ENCODE measurements around the gene ENTPD2.

ENTPD2 gene

GRCh38 chr9:137078701-137079400 is 25.0 kb upstream of the ENTPD2 start:
- peak overlapping the region; percentile 61 for H3K4me3 ChIP-seq (replicated peaks; ENCODE audit: low read depth, low read length)
- DNase-seq (ENCODE audit: extremely low read depth, low read depth), result no peak
- no peak for TF ChIP-seq CTCF (IDR thresholded peaks at IDR 0.05; ENCODE audit: low read depth, low read length, missing control alignments)

GRCh38 chr9:137077758-137078693 is 24.2 kb upstream of the ENTPD2 start:
- DNase-seq (ENCODE audit: extremely low read depth, low read depth), result no peak
- no peak for TF ChIP-seq CTCF (IDR thresholded peaks at IDR 0.05; ENCODE audit: low read depth, low read length, missing control alignments)
- peak overlapping the region; percentile 61 for H3K4me3 ChIP-seq (replicated peaks; ENCODE audit: low read depth, low read length)

GRCh38 chr9:137077010-137077747 is 23.3 kb upstream of the ENTPD2 start, which contains the start of gene UAP1L1:
UAP1L1 (plus strand) TSS chr9:137077517; CDS start chr9:137077533, 16 bp downstream.
- H3K4me3 ChIP-seq (replicated peaks; ENCODE audit: low read depth, low read length), result peak within 1 kb of the TSS; percentile 61
- no peak for DNase-seq (ENCODE audit: extremely low read depth, low read depth)
- TF ChIP-seq CTCF (IDR thresholded peaks at IDR 0.05; ENCODE audit: low read depth, low read length, missing control alignments), result no peak

- no peak for TF ChIP-seq CTCF (IDR thresholded peaks at IDR 0.05; ENCODE audit: low read depth, low read length, missing control alignments)
- no peak for DNase-seq (ENCODE audit: extremely low read depth, low read depth)
- H3K4me3 ChIP-seq (replicated peaks; ENCODE audit: low read depth, low read length), result peak overlapping the region; percentile 61
These were observed 22.8 kb upstream of the ENTPD2 start for GRCh38 chr9:137076636-137077009.

GRCh38 chr9:137075275-137075775 is 21.5 kb upstream of the ENTPD2 start:
- no peak for DNase-seq (ENCODE audit: extremely low read depth, low read depth)
- TF ChIP-seq CTCF (IDR thresholded peaks at IDR 0.05; ENCODE audit: low read depth, low read length, missing control alignments), result no peak
- no peak overlapping the region for H3K4me3 ChIP-seq (replicated peaks; ENCODE audit: low read depth, low read length)

- no peak for DNase-seq (ENCODE audit: extremely low read depth, low read depth)
- no peak overlapping the region for H3K4me3 ChIP-seq (replicated peaks; ENCODE audit: low read depth, low read length)
- TF ChIP-seq CTCF (IDR thresholded peaks at IDR 0.05; ENCODE audit: low read depth, low read length, missing control alignments), result no peak
These were observed 20.9 kb upstream of the ENTPD2 start for GRCh38 chr9:137074657-137075274.

Data from HFF-Myc (cell line).